GM06990 (cell line): ENCODE data around the gene C1orf35.

Source experiments
- DNase-seq: peaks from one replicate; pipeline ENCODE4 v3.0.0-alpha.2; 2011; ENCODE audit not compliant: insufficient read length; ENCODE audit errors: extremely low read depth
- H3K27me3 ChIP-seq: replicated peaks from 2 replicates; pipeline ENCODE4 v1.6.0; 2011; ENCODE audit warnings: low read length; ENCODE audit not compliant: control insufficient read depth, insufficient read depth
- H3K36me3 ChIP-seq: 2 replicates; pipeline ENCODE4 v1.5.1; 2011; ENCODE audit warnings: low read length; ENCODE audit not compliant: control insufficient read depth, insufficient read depth
- H3K4me3 ChIP-seq: replicated peaks from 2 replicates; pipeline ENCODE4 v1.5.1; 2011; ENCODE audit warnings: low read depth, mild to moderate bottlenecking, control low read depth, low read length
- CTCF ChIP-seq: IDR thresholded peaks from 2 replicates; pipeline ENCODE4 v1.5.1; 2011; ENCODE audit warnings: low read length, control low read depth, mild to moderate bottlenecking, inconsistent platforms; ENCODE audit not compliant: insufficient read depth, poor library complexity, severe bottlenecking

Gene C1orf35

GRCh38 chr1:228064741-228065542 lies 38.2 kb downstream of the C1orf35 start:
- no peak for TF ChIP-seq CTCF
- Histone ChIP-seq H3K4me3 (no peak overlapping the region), H3K36me3 (no peaks in the 10 kb centered on the region), H3K27me3 (no peaks in the 10 kb centered on the region; the same call in 1 of the 2 replicates)
- DNase-seq, result no peak

- TF ChIP-seq CTCF, result no peak
- Histone ChIP-seq H3K4me3 (no peak overlapping the region), H3K36me3 (no peaks in the 10 kb centered on the region), H3K27me3 (no peaks in the 10 kb centered on the region; the same call in 1 of the 2 replicates)
- no peak for DNase-seq
These were observed 38.8 kb downstream of the C1orf35 start for GRCh38 chr1:228064296-228064695.

GRCh38 chr1:228063251-228064191 lies 39.6 kb downstream of the C1orf35 start:
- no peak for DNase-seq
- H3K27me3 ChIP-seq, result no peaks in the 10 kb centered on the region; the same call in 1 of the 2 replicates
- H3K36me3 ChIP-seq, result no peaks in the 10 kb centered on the region
- TF ChIP-seq CTCF, result no peak
- no peak overlapping the region for H3K4me3 ChIP-seq

- Histone ChIP-seq H3K27me3 (no peaks in the 10 kb centered on the region; the same call in 1 of the 2 replicates), H3K4me3 (no peak overlapping the region), H3K36me3 (no peaks in the 10 kb centered on the region)
- no peak for DNase-seq
- no peak for TF ChIP-seq CTCF
These were observed 40.3 kb downstream of the C1orf35 start for GRCh38 chr1:228062812-228063211.

- TF ChIP-seq CTCF, result no peak
- Histone ChIP-seq H3K27me3 (no peaks in the 10 kb centered on the region; the same call in 1 of the 2 replicates), H3K4me3 (no peak overlapping the region), H3K36me3 (no peaks in the 10 kb centered on the region)
- DNase-seq, result no peak
These were observed 40.9 kb downstream of the C1orf35 start for GRCh38 chr1:228062085-228062791.
